ENCODE data around the gene PNMA1.

DNA sequence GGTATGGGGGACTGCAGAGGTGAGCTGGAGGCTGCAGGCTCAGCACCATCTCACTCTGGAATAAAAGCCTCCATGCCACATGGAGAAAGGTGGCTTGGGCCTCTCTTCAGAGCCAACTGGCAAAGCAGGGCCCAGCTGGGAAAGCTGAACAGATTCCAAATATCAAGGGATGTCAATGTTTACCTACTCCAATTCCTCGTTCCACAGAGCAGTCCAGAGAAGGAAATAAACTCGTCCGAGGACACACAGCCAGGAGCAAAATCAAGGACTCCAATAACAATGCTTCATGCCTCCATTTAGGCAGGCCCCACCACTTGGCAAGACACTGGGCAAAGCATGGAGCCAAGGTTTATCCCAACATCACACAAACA, 36.3 kb upstream of the PNMA1 start:
- TF ChIP-seq, protein P1, sequence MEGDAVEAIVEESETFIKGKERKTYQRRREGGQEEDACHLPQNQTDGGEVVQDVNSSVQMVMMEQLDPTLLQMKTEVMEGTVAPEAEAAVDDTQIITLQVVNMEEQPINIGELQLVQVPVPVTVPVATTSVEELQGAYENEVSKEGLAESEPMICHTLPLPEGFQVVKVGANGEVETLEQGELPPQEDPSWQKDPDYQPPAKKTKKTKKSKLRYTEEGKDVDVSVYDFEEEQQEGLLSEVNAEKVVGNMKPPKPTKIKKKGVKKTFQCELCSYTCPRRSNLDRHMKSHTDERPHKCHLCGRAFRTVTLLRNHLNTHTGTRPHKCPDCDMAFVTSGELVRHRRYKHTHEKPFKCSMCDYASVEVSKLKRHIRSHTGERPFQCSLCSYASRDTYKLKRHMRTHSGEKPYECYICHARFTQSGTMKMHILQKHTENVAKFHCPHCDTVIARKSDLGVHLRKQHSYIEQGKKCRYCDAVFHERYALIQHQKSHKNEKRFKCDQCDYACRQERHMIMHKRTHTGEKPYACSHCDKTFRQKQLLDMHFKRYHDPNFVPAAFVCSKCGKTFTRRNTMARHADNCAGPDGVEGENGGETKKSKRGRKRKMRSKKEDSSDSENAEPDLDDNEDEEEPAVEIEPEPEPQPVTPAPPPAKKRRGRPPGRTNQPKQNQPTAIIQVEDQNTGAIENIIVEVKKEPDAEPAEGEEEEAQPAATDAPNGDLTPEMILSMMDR (IDR thresholded peaks at IDR 0.05; ENCODE audit: low read depth, low read length) = no peak
- TF ChIP-seq EZH2phosphoT487 (IDR thresholded peaks at IDR 0.05; ENCODE audit: low read depth) = no peak

All from OCI-LY3 (cell line).